Esophagus squamous epithelium (tissue), 4 donors: ENCODE data around the gene PUS1.
"Not testable (repeated sequence)": the region's sequence is repeated elsewhere in the genome, so short reads cannot be mapped to it uniquely, and the experiment has no call there.

Source experiments
- POLR2A ChIP-seq, 4 donors: fragments of 450-650 bp; IDR thresholded peaks; one replicate each; pipeline ENCODE4 v1.6.1; 2017; ENCODE audit warnings: antibody characterized with exemption in 4 of 4, mild to moderate bottlenecking in 4 of 4, moderate library complexity in 3 of 4
- TF ChIP-seq, protein P1 (sequence below), 6 experiments: fragments of 450-650 bp in 4 of 6; fragments of 200-600 bp in 2 of 6; sonication (generic) in 2 of 6; IDR thresholded peaks; one replicate each; pipeline ENCODE4 v1.5.1; 2016 to 2019; ENCODE audit warnings: antibody characterized with exemption in 6 of 6, mild to moderate bottlenecking in 4 of 6, moderate library complexity in 4 of 6

DNA sequence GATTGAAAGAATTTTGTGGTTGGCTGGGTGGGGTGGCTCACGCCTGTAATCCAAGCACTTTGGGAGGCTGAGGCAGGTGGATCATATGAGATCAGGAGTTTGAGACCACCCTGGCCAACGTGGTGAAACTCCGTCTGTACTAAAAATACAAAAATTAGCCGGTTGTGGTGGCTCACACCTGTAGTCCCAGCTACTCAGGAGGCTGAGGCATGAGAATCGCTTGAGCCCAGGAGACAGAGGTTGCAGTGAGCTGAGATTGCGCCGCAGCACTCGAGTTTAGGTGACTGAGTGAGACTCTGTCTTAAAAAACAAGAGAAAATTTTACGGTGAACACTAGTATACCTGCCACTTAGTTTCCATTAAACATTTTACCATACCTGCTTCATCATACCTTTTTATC is 24.7 kb downstream of the PUS1 start:
- TF ChIP-seq, protein P1, sequence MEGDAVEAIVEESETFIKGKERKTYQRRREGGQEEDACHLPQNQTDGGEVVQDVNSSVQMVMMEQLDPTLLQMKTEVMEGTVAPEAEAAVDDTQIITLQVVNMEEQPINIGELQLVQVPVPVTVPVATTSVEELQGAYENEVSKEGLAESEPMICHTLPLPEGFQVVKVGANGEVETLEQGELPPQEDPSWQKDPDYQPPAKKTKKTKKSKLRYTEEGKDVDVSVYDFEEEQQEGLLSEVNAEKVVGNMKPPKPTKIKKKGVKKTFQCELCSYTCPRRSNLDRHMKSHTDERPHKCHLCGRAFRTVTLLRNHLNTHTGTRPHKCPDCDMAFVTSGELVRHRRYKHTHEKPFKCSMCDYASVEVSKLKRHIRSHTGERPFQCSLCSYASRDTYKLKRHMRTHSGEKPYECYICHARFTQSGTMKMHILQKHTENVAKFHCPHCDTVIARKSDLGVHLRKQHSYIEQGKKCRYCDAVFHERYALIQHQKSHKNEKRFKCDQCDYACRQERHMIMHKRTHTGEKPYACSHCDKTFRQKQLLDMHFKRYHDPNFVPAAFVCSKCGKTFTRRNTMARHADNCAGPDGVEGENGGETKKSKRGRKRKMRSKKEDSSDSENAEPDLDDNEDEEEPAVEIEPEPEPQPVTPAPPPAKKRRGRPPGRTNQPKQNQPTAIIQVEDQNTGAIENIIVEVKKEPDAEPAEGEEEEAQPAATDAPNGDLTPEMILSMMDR (IDR thresholded peaks at IDR 0.05): not testable (repeated sequence)
- TF ChIP-seq POLR2A (IDR thresholded peaks at IDR 0.05): not testable (repeated sequence)
